AG04449 (cell line): Measurements from ENCODE around the gene TEAD1.

Experiments used
- CTCF ChIA-PET: fragments of 350-600 bp; formaldehyde crosslinking; extraction: SDS; loops from one replicate; lab custom pipeline; 2021; ENCODE audit warnings: antibody characterized with exemption; lab: Yijun Ruan, JAX
- POLR2A ChIA-PET: fragments of 400-600, 350-600 bp; formaldehyde crosslinking; extraction: SDS; loops from one replicate; lab custom pipeline; 2020; ENCODE audit warnings: antibody characterized with exemption, inconsistent platforms; lab: Yijun Ruan, JAX
- DNase-seq: peaks from one replicate; pipeline ENCODE4 v3.0.0-alpha.2; 2010; ENCODE audit warnings: low read depth, low spot score
- H3K4me3 ChIP-seq: 2 replicates; pipeline ENCODE4 v1.5.1; 2011; ENCODE audit warnings: low read depth, mild to moderate bottlenecking, control low read depth, low read length
- CTCF ChIP-seq: IDR thresholded peaks from one replicate; pipeline ENCODE4 v1.5.1; 2011; ENCODE audit warnings: mild to moderate bottlenecking, moderate library complexity, low read length, control low read depth, inconsistent platforms; ENCODE audit not compliant: insufficient read depth; ENCODE audit errors: missing control alignments

Gene TEAD1

GRCh38 chr11:12938590-12939247 is 264.5 kb downstream of the TEAD1 start:
- H3K4me3 ChIP-seq = no peak overlapping the region
- TF ChIP-seq CTCF = no peak
- ChIA-PET CTCF (interaction anchor here (2.3 kb wide), 1 partner anchor 607 kb away, joined by 5 read pairs; no protein-coding TSS in a partner anchor), POLR2A (no interaction called here)
- no peak for DNase-seq

GRCh38 chr11:12941671-12942070 is 267.4 kb downstream of the TEAD1 start:
- no peak for TF ChIP-seq CTCF
- H3K4me3 ChIP-seq = no peak overlapping the region
- POLR2A ChIA-PET = no interaction called here
- CTCF ChIA-PET = interaction anchor here (0.7 to 1.8 kb wide), 3 partner anchors 21 to 611 kb away, joined by 4 to 7 read pairs (median 4); no protein-coding TSS in a partner anchor
- no peak for DNase-seq

- POLR2A ChIA-PET = no interaction called here
- H3K4me3 ChIP-seq = no peak overlapping the region
- no peak for TF ChIP-seq CTCF
- CTCF ChIA-PET = interaction anchor here (0.7 to 1.8 kb wide), 3 partner anchors 20 to 611 kb away, joined by 4 to 7 read pairs (median 4); no protein-coding TSS in a partner anchor
- DNase-seq = no peak
These were observed 267.9 kb downstream of the TEAD1 start for GRCh38 chr11:12942157-12942556.

GRCh38 chr11:12943311-12943710 is 269.1 kb downstream of the TEAD1 start:
- H3K4me3 ChIP-seq = no peak overlapping the region
- CTCF ChIA-PET = no interaction called here
- no peak for DNase-seq
- POLR2A ChIA-PET = no interaction called here
- no peak for TF ChIP-seq CTCF

- ChIA-PET POLR2A (no interaction called here), CTCF (interaction anchor here (0.6 to 1.8 kb wide), 4 partner anchors 16 to 656 kb away, joined by 3 to 5 read pairs (median 3); no protein-coding TSS in a partner anchor)
- TF ChIP-seq CTCF = no peak
- no peak overlapping the region for H3K4me3 ChIP-seq
- DNase-seq = no peak
These were observed 270.7 kb downstream of the TEAD1 start for GRCh38 chr11:12944889-12945288.

GRCh38 chr11:12949453-12949852 is 275.2 kb downstream of the TEAD1 start:
- no peak for TF ChIP-seq CTCF
- ChIA-PET CTCF (interaction anchor here (1.9 to 2.8 kb wide), 3 partner anchors 16 to 618 kb away, joined by 5 to 9 read pairs (median 8); no protein-coding TSS in a partner anchor), POLR2A (interaction anchor here (0.6 kb wide), 1 partner anchor 9 kb away, joined by 3 read pairs; no protein-coding TSS in a partner anchor)
- no peak for DNase-seq
- H3K4me3 ChIP-seq = no peak overlapping the region
